Panc1 (cell line): Measurements from ENCODE around the gene DYNLT1. TPM values are rescaled to one million over a fixed set of nuclear protein-coding genes. Genes with fewer than 3 reads are reported as not detected.
"Not testable (repeated sequence)": the region's sequence is repeated elsewhere in the genome, so short reads cannot be mapped to it uniquely, and the experiment has no call there.

Experiments
- ATAC-seq: fragments of 200-7000 bp; cut with Tn5 transposase; 2 replicates; pipeline ENCODE4 v1.9.1; 2020; ENCODE audit warnings: mild to moderate bottlenecking, moderate library complexity
- BruUV-seq: library from RNA; stranded (reverse); fragments of 400-500 nt; replicated peaks from 2 replicates; lab custom pipeline; 2021; lab: Mats Ljungman, UMichigan
- CTCF ChIA-PET: fragments of 300-600 bp; sonication (Branson Sonifier 250); formaldehyde crosslinking; loops from one replicate; lab custom pipeline; 2022; ENCODE audit warnings: antibody characterized with exemption; lab: Charles Lee
- POLR2A ChIA-PET: fragments of 300-600 bp; sonication (Branson Sonifier 250); formaldehyde crosslinking; loops from one replicate; lab custom pipeline; 2022; ENCODE audit warnings: antibody characterized with exemption; lab: Charles Lee
- DNase-seq: peaks from one replicate; pipeline ENCODE4 v3.0.0-alpha.2; 2010; ENCODE audit warnings: low read depth, low spot score
- H3K27ac ChIP-seq: 2 replicates; pipeline ENCODE4 v1.5.1; 2011; ENCODE audit warnings: mild to moderate bottlenecking, low read length, inconsistent platforms
- H3K27me3 ChIP-seq: fragments of 200-500 bp; sonication (Bioruptor generic); 2 replicates; pipeline ENCODE4 v1.6.0; 2014; ENCODE audit warnings: low read length, inconsistent platforms; ENCODE audit not compliant: control insufficient read depth, insufficient read depth
- H3K36me3 ChIP-seq: fragments of 200-500 bp; sonication (Bioruptor generic); 2 replicates; pipeline ENCODE4 v1.5.1; 2014; ENCODE audit warnings: inconsistent platforms, mild to moderate bottlenecking, low read length, moderate library complexity; ENCODE audit not compliant: control insufficient read depth, insufficient read depth
- H3K4me1 ChIP-seq: 2 replicates; pipeline ENCODE4 v1.5.1; 2011; ENCODE audit warnings: inconsistent platforms, mild to moderate bottlenecking, low read length, moderate library complexity; ENCODE audit not compliant: control insufficient read depth, insufficient read depth
- H3K4me3 ChIP-seq, 2 experiments: 2 replicates each; pipeline ENCODE4 v1.5.1; 2011 to 2012; ENCODE audit warnings: low read depth in 2 of 2, low read length in 2 of 2, mild to moderate bottlenecking in 2 of 2, inconsistent platforms in 1 of 2, moderate library complexity in 1 of 2
- H3K9me3 ChIP-seq: fragments of 200-500 bp; sonication (Bioruptor generic); 2 replicates; pipeline ENCODE4 v1.5.1; 2014; ENCODE audit warnings: low read depth, mild to moderate bottlenecking, inconsistent platforms, low read length, moderate library complexity; ENCODE audit not compliant: control insufficient read depth, insufficient read depth
- POLR2AphosphoS5 ChIP-seq: IDR thresholded peaks from 2 replicates; pipeline ENCODE4 v1.6.1; 2012; ENCODE audit warnings: mild to moderate bottlenecking, low read depth, low read length, moderate library complexity
- SIN3A ChIP-seq: IDR thresholded peaks from 2 replicates; pipeline ENCODE4 v1.6.1; 2012; ENCODE audit warnings: low read depth, mild to moderate bottlenecking, low read length, moderate library complexity, borderline replicate concordance; ENCODE audit not compliant: insufficient read depth
- TCF7L2 ChIP-seq: IDR thresholded peaks from 2 replicates; pipeline ENCODE4 v1.6.1; 2011; ENCODE audit warnings: mild to moderate bottlenecking, low read depth, low read length, inconsistent platforms
- in situ Hi-C: cut with HindIII; loops from 2 replicates; pipeline ENCODE4 v1.10.0; 2016; ENCODE audit warnings: low sequenced_read_pairs, low pct_unique_long_range_greater_than_20kb
- intact Hi-C: fragments of 100-400 bp; cut with micrococcal nuclease; formaldehyde crosslinking; loops from one replicate; pipeline ENCODE4 v1.10.0; 2022; ENCODE audit not compliant: unreplicated experiment
- total RNA-seq: library from RNA; stranded (reverse); gene quantifications from one replicate; pipeline ENCODE4 v1.2.1, GENCODE V29; 2021; ENCODE audit not compliant: unreplicated experiment
- TF ChIP-seq, protein P1 (sequence below): fragments of 450-650 bp; IDR thresholded peaks from 2 replicates; pipeline ENCODE4 v1.5.1; 2017; ENCODE audit warnings: mild to moderate bottlenecking
- TF ChIP-seq, protein P2 (sequence below), 2 experiments: IDR thresholded peaks; 2 replicates each; pipeline ENCODE4 v1.6.1; 2011 to 2012; ENCODE audit warnings: low read depth in 2 of 2, control low read depth in 1 of 2, low read length in 1 of 2, mild to moderate bottlenecking in 1 of 2, moderate library complexity in 1 of 2; ENCODE audit not compliant: insufficient read depth in 1 of 2

Gene DYNLT1
- total RNA-seq, 1 experiment from 2014 or later: 137 TPM

DNA sequence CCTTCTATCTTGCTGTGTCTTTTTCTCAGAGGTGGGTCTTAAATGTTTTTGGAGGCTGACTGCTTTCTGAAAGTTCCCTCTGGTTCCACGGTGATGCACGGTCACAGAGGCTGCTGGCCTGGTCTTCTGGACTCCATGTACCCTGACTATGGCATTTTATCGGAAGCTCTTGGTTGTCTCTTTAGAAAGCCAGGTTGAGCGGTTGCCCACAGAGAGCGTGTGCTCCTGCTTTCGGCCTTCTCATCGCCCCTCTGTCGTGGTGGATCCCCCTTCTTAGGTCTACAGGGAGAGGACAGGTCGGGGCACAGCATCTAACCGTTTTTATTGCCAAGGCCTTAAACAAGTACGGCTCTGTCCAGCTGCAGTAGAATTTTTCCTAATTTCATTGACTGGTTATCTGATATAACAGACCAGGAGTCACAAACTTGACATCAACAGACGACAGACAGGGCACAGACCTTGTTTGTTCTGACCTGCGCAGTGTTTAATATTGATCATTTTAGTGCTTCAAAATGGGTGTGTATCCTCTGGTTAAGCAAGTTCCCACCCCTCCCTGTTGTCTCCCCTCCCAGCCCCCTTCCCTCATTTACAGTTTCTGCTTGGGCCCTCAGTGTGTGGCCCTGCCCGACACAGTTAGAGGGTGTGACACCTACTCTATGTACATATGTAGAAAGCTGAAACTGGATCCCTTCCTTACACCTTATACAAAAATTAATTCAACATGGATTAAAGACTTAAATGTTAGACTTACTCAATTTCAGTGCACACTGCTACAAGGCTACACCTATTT lies 30.0 kb upstream of the DYNLT1 start:
- no peaks in the 10 kb centered on the region for H3K9me3 ChIP-seq
- ChIA-PET CTCF (interaction anchor here (0.6 kb wide), 1 partner anchor 69 kb away, joined by 6 read pairs; no protein-coding TSS in a partner anchor), POLR2A (interaction anchor here (0.7 kb wide), 1 partner anchor 11 kb away, joined by 12 read pairs; no protein-coding TSS in a partner anchor)
- no peak for DNase-seq
- no peak for ATAC-seq
- H3K4me3 ChIP-seq: no peak overlapping the region
- H3K27me3 ChIP-seq: no peaks in the 10 kb centered on the region; the same call in 1 of the 2 replicates
- BruUV-seq: no TSS peak
- in situ Hi-C loops: no loop called here
- no peak overlapping the region for H3K27ac ChIP-seq
- TF ChIP-seq, protein P1, sequence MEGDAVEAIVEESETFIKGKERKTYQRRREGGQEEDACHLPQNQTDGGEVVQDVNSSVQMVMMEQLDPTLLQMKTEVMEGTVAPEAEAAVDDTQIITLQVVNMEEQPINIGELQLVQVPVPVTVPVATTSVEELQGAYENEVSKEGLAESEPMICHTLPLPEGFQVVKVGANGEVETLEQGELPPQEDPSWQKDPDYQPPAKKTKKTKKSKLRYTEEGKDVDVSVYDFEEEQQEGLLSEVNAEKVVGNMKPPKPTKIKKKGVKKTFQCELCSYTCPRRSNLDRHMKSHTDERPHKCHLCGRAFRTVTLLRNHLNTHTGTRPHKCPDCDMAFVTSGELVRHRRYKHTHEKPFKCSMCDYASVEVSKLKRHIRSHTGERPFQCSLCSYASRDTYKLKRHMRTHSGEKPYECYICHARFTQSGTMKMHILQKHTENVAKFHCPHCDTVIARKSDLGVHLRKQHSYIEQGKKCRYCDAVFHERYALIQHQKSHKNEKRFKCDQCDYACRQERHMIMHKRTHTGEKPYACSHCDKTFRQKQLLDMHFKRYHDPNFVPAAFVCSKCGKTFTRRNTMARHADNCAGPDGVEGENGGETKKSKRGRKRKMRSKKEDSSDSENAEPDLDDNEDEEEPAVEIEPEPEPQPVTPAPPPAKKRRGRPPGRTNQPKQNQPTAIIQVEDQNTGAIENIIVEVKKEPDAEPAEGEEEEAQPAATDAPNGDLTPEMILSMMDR: no peak
- TF ChIP-seq POLR2AphosphoS5 (no peak), TCF7L2 (no peak), SIN3A (no peak)
- TF ChIP-seq, protein P2, sequence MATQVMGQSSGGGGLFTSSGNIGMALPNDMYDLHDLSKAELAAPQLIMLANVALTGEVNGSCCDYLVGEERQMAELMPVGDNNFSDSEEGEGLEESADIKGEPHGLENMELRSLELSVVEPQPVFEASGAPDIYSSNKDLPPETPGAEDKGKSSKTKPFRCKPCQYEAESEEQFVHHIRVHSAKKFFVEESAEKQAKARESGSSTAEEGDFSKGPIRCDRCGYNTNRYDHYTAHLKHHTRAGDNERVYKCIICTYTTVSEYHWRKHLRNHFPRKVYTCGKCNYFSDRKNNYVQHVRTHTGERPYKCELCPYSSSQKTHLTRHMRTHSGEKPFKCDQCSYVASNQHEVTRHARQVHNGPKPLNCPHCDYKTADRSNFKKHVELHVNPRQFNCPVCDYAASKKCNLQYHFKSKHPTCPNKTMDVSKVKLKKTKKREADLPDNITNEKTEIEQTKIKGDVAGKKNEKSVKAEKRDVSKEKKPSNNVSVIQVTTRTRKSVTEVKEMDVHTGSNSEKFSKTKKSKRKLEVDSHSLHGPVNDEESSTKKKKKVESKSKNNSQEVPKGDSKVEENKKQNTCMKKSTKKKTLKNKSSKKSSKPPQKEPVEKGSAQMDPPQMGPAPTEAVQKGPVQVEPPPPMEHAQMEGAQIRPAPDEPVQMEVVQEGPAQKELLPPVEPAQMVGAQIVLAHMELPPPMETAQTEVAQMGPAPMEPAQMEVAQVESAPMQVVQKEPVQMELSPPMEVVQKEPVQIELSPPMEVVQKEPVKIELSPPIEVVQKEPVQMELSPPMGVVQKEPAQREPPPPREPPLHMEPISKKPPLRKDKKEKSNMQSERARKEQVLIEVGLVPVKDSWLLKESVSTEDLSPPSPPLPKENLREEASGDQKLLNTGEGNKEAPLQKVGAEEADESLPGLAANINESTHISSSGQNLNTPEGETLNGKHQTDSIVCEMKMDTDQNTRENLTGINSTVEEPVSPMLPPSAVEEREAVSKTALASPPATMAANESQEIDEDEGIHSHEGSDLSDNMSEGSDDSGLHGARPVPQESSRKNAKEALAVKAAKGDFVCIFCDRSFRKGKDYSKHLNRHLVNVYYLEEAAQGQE (IDR thresholded peaks at IDR 0.05; ENCODE audit: insufficient read depth in 1 of 2, low read depth in 2 of 2, low read length in 1 of 2): no peak
- intact Hi-C loops: no loop called here
- no peaks in the 10 kb centered on the region for H3K36me3 ChIP-seq
- no peaks in the 10 kb centered on the region; the same call in 1 of the 2 replicates for H3K4me1 ChIP-seq

DNA sequence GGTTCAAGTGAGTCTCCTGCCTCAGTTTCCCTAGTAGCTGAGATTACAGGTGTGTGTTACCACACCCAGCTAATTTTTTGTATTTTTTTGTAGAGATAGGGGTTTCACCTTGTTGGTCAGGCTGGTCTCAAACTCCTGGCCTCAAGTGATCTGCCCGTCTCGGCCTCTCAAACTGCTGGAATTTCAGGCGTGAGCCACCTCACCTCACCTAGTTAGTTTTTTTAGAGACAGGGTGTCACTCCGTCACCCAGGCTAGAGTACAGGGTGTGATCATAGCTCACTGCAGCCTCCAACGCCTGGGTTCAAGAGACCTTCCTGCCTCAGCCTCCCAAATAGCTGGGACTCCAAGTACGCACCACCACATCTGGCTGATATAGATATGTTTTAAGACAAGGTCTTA lies 28.2 kb upstream of the DYNLT1 start:
- in situ Hi-C loops: no loop called here
- TF ChIP-seq TCF7L2 (no peak), POLR2AphosphoS5 (no peak), SIN3A (no peak)
- TF ChIP-seq, protein P1: no peak
- TF ChIP-seq, protein P2 (IDR thresholded peaks at IDR 0.05; ENCODE audit: insufficient read depth in 1 of 2, low read depth in 2 of 2, low read length in 1 of 2): no peak
- intact Hi-C loops: no loop called here
- H3K36me3 ChIP-seq: no peaks in the 10 kb centered on the region
- ChIA-PET POLR2A (interaction anchor here (0.7 kb wide), 2 partner anchors 49 to 305 kb away, joined by 4 to 6 read pairs; no protein-coding TSS in a partner anchor), CTCF (interaction anchor here (0.6 kb wide), 1 partner anchor 521 kb away, joined by 4 read pairs; no protein-coding TSS in a partner anchor)
- H3K9me3 ChIP-seq: no peaks in the 10 kb centered on the region
- H3K27me3 ChIP-seq: no peaks in the 10 kb centered on the region; the same call in 1 of the 2 replicates
- no peak for DNase-seq
- BruUV-seq: no TSS peak
- no peaks in the 10 kb centered on the region for H3K4me1 ChIP-seq
- ATAC-seq: no peak
- H3K4me3 ChIP-seq: no peak overlapping the region
- H3K27ac ChIP-seq: no peak overlapping the region

DNA sequence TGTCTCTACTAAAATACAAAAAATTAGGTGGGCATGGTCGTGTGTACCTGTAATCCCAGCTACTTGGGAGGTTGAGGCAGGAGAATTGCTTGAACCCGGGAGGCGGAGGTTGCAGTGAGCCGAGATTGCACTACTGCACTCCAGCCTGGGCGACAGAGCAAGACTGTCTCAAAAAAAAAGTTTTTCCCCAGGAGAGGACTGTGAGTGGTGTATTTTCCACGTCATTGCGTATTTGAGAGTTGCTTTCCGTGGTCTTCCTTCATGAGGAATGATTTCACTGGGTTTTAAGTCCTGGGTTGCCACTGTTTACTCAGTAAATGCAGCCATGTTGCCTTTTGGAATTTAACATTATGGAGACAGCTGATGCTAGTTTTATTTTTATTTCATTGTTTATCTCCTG lies 27.6 kb upstream of the DYNLT1 start:
- POLR2A ChIA-PET, CTCF ChIA-PET, H3K4me3 ChIP-seq, H3K9me3 ChIP-seq, H3K4me1 ChIP-seq, H3K27me3 ChIP-seq, in situ Hi-C loops, BruUV-seq, intact Hi-C loops, ATAC-seq, H3K27ac ChIP-seq, H3K36me3 ChIP-seq, DNase-seq: not testable (repeated sequence)
